ENCODE data around the gene ACTRT2.

DNA sequence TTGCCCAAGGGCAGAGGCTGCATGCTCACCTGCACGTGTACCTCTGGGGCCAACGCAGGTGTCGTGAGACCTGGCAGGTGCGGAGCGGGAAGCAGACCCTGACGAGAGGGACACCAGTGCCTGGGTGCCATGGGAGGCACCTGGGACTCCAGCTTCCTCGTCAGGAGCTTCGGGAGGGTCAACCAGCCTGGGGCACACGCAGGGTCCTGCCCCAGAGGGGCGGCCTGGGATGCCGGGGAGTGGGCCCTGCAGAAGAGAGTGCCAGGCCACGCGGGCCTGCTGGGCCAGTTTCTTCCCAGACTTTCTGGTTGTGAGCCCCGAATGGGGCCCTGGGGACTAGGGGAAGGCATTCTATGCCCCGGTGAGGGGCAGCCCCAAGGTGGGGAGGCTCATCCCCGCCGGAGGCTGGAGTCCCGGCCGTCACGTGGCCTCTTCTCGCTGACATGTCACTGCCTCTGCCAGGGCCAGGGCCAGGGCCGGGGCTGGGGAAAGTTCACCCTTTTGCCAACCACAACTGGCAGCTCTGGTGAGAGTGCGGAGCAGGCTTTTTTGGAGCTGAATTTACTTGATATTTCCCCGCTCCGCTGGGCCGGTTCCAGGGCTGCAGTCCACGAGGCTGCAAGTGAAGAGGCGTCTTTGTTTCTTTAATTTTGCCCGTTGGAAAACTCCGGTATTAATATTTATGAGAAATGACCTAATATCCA is 38.5 kb upstream of the ACTRT2 start:
- no peak for TF ChIP-seq CTCF (conservative IDR thresholded peaks at IDR 0.05; ENCODE audit: low read depth, low read length)
- no peak for TF ChIP-seq EZH2 (IDR thresholded peaks at IDR 0.05; ENCODE audit: borderline replicate concordance, low read depth, low read length, poor library complexity, severe bottlenecking)
